IMR-90 (cell line): ENCODE measurements around the gene SERBP1. TPM values are rescaled to one million over a fixed set of nuclear protein-coding genes. Genes with fewer than 3 reads are reported as not detected.

Experiments
- ATAC-seq: fragments of 200-7000 bp; cut with Tn5 transposase; 2 replicates; pipeline ENCODE4 v1.9.1; 2020; ENCODE audit warnings: low read depth, mild to moderate bottlenecking, moderate library complexity
- BruUV-seq: library from RNA; stranded (reverse); fragments of 400-500 nt; replicated peaks from 2 replicates; lab custom pipeline; 2021; lab: Mats Ljungman, UMichigan
- CTCF ChIA-PET: fragments of 300-600 bp; formaldehyde crosslinking; extraction: SDS; loops from one replicate; lab custom pipeline; 2021; ENCODE audit warnings: antibody characterized with exemption; lab: Yijun Ruan, JAX
- POLR2A ChIA-PET: fragments of 300-600 bp; sonication (Branson Sonifier 250); formaldehyde crosslinking; loops from one replicate; lab custom pipeline; 2022; ENCODE audit warnings: antibody characterized with exemption; ENCODE audit not compliant: unreplicated experiment; lab: Charles Lee
- DNase-seq: peaks from one replicate; pipeline ENCODE4 v3.0.0; 2013
- H2AFZ ChIP-seq: replicated peaks from 2 replicates; pipeline ENCODE3; 2013; ENCODE audit warnings: low read length, mild to moderate bottlenecking; ENCODE audit not compliant: poor library complexity
- H2AK5ac ChIP-seq: 2 replicates; pipeline ENCODE4 v1.6.1; 2013; ENCODE audit warnings: low read depth, low read length, inconsistent platforms
- H2AK9ac ChIP-seq: replicated peaks from 2 replicates; pipeline ENCODE3; 2013; ENCODE audit warnings: mild to moderate bottlenecking, low read depth, low read length, moderate library complexity; ENCODE audit not compliant: poor library complexity
- H2BK120ac ChIP-seq: 2 replicates; pipeline ENCODE4 v1.6.1; 2013; ENCODE audit warnings: low read depth, low read length, inconsistent platforms
- H2BK15ac ChIP-seq: 3 replicates; pipeline ENCODE4 v1.6.1; 2013; ENCODE audit warnings: low read depth, low read length, inconsistent platforms
- H2BK20ac ChIP-seq: 2 replicates; pipeline ENCODE4 v1.6.1; 2013; ENCODE audit warnings: low read depth, mild to moderate bottlenecking, inconsistent platforms, low read length, moderate library complexity
- H2BK5ac ChIP-seq: 2 replicates; pipeline ENCODE4 v1.6.1; 2013; ENCODE audit warnings: mild to moderate bottlenecking, low read depth, low read length, inconsistent platforms; ENCODE audit not compliant: poor library complexity, severe bottlenecking
- H3K14ac ChIP-seq: replicated peaks from 2 replicates; pipeline ENCODE4 v1.6.1; 2013; ENCODE audit warnings: low read depth, low read length, inconsistent platforms
- H3K18ac ChIP-seq: 2 replicates; pipeline ENCODE4 v1.6.1; 2013; ENCODE audit warnings: low read depth, low read length, control low read depth
- H3K23ac ChIP-seq: 2 replicates; pipeline ENCODE4 v1.6.1; 2013; ENCODE audit warnings: low read depth, low read length, inconsistent platforms
- H3K27ac ChIP-seq: 2 replicates; pipeline ENCODE4 v1.5.1; 2013; ENCODE audit warnings: mild to moderate bottlenecking, control low read depth, low read length; ENCODE audit not compliant: insufficient read depth
- H3K27me3 ChIP-seq: 2 replicates; pipeline ENCODE4 v1.6.1; 2013; ENCODE audit warnings: low read length; ENCODE audit not compliant: control insufficient read depth, insufficient read depth
- H3K36me3 ChIP-seq: 2 replicates; pipeline ENCODE4 v1.6.1; 2013; ENCODE audit warnings: low read length, mixed read lengths; ENCODE audit not compliant: control insufficient read depth, insufficient read depth
- H3K4ac ChIP-seq: 2 replicates; pipeline ENCODE4 v1.6.1; 2013; ENCODE audit warnings: low read depth, low read length, inconsistent platforms
- H3K4me1 ChIP-seq: 2 replicates; pipeline ENCODE4 v1.6.1; 2013; ENCODE audit warnings: low read length, mixed read lengths; ENCODE audit not compliant: control insufficient read depth, insufficient read depth
- H3K4me2 ChIP-seq: 2 replicates; pipeline ENCODE4 v1.6.1; 2013; ENCODE audit warnings: low read depth, mild to moderate bottlenecking, control low read depth, low read length, moderate library complexity
- H3K4me3 ChIP-seq: 2 replicates; pipeline ENCODE4 v1.5.1; 2013; ENCODE audit warnings: low read depth, mild to moderate bottlenecking, control low read depth, low read length, moderate library complexity; ENCODE audit not compliant: insufficient read depth
- H3K56ac ChIP-seq: 2 replicates; pipeline ENCODE4 v1.6.1; 2013; ENCODE audit warnings: low read length, inconsistent platforms; ENCODE audit not compliant: insufficient read depth; ENCODE audit errors: extremely low read depth
- H3K79me1 ChIP-seq, 2 experiments: 2 replicates each; pipeline ENCODE4 v1.6.1; 2013; ENCODE audit warnings: low read length in 2 of 2, inconsistent platforms in 1 of 2, low read depth in 1 of 2
- H3K9ac ChIP-seq: 2 replicates; pipeline ENCODE4 v1.6.1; 2013; ENCODE audit warnings: low read depth, low read length, control low read depth
- H3K9me1 ChIP-seq: 2 replicates; pipeline ENCODE4 v1.6.1; 2013; ENCODE audit warnings: low read length, inconsistent platforms; ENCODE audit not compliant: insufficient read depth
- H3K9me3 ChIP-seq: 2 replicates; pipeline ENCODE4 v1.6.1; 2013; ENCODE audit warnings: low read length; ENCODE audit not compliant: control insufficient read depth, insufficient read depth
- H4K20me1 ChIP-seq: 2 replicates; pipeline ENCODE4 v1.6.1; 2013; ENCODE audit warnings: low read length, inconsistent platforms; ENCODE audit not compliant: insufficient read depth
- H4K5ac ChIP-seq: 2 replicates; pipeline ENCODE4 v1.6.1; 2013; ENCODE audit warnings: mild to moderate bottlenecking, low read depth, low read length, control low read depth
- H4K8ac ChIP-seq, 2 experiments: 2 replicates each; pipeline ENCODE4 v1.6.1; 2013; ENCODE audit warnings: low read depth in 2 of 2, low read length in 2 of 2, control low read depth in 1 of 2, inconsistent platforms in 1 of 2
- H4K91ac ChIP-seq: 2 replicates; pipeline ENCODE4 v1.6.1; 2013; ENCODE audit warnings: low read depth, low read length, inconsistent platforms; ENCODE audit not compliant: insufficient read depth
- CEBPB ChIP-seq: IDR thresholded peaks from 2 replicates; pipeline ENCODE4 v1.6.1; 2012; ENCODE audit warnings: low read depth, low read length, improper control_type of control experiment
- MXI1 ChIP-seq: IDR thresholded peaks from 2 replicates; pipeline ENCODE4 v1.6.1; 2012; ENCODE audit warnings: low read depth, mild to moderate bottlenecking, low read length, moderate library complexity, borderline replicate concordance
- RAD21 ChIP-seq: IDR thresholded peaks from 2 replicates; pipeline ENCODE4 v1.6.1; 2012; ENCODE audit warnings: low read length, improper control_type of control experiment
- SMC3 ChIP-seq: fragments of 150-350 bp; IDR thresholded peaks from 2 replicates; pipeline ENCODE4 v1.6.1; 2016; ENCODE audit warnings: low read depth, mild to moderate bottlenecking, antibody characterized with exemption, low read length, moderate library complexity
- WGBS, 2 experiments: methylation state at CpG; one replicate each; pipeline versions ENCODE4 v1.1.5 to v1.1.7; 2013; ENCODE audit warnings: missing lambda C conversion rate in 2 of 2; ENCODE audit not compliant: insufficient read length in 1 of 2; ENCODE audit errors: extremely low coverage in 2 of 2; 5-methylcytosine and 5-hydroxymethylcytosine counted together
- dilution Hi-C: fragments of 300-500 bp; cut with HindIII; formaldehyde crosslinking; loops from one replicate; pipeline ENCODE4 v1.14.3; 2018; ENCODE audit warnings: low sequenced_read_pairs; ENCODE audit not compliant: unreplicated experiment
- in situ Hi-C: fragments of 300-500 bp; cut with MboI; formaldehyde crosslinking; loops from 3 replicates; pipeline ENCODE4 v1.14.3; 2019; ENCODE audit warnings: low sequenced_read_pairs, inconsistent platforms, mixed read lengths
- intact Hi-C: fragments of 100-400 bp; cut with micrococcal nuclease; formaldehyde crosslinking; loops from 2 replicates; pipeline ENCODE4 v1.10.0; 2022
- polyA plus RNA-seq, 3 experiments: library from polyadenylated mRNA; depleted of rRNA; stranded (reverse); fragments of >200 nt; gene quantifications; 2 replicates each; pipeline ENCODE4 v1.2.3, GENCODE V29; 2012; ENCODE audit warnings: low replicate concordance in 1 of 3
- total RNA-seq: library from RNA; depleted of rRNA; stranded (reverse); fragments of >200 nt; gene quantifications from 2 replicates; pipeline ENCODE4 v1.2.3, GENCODE V29; 2012

SERBP1 gene
- total and polyA plus RNA-seq, 2 of the 4 experiments (the other 2 are of a cell fraction): 94.1 to 153 TPM

DNA sequence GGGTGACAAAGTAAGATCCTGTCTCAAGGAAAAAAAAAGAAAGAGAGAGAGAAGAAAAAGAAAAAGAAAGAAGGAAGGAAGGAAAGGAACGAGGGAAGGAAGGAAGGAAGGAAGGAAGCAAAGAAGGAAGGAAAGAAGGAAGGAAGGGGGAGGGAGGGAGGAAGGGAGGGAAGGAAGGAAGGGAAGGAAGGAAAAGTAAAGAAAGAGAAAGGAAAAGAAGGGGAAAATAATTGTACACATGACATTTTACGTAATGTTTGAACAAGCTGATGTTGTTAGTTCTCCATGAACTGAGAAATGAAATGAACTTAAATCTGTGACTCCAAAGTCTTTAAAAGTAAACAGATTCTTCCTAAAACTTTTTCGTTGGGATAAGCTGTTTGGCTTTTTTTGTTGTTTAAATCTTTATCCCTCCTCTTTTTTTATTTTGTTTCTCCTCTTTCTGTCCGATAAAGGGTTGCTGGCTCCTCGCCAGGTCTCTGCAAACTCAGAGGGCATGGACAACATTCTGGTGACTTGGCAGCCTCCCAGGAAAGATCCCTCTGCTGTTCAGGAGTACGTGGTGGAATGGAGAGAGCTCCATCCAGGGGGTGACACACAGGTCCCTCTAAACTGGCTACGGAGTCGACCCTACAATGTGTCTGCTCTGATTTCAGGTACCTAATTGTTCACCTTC is 62.7 kb downstream of the SERBP1 start:
- H3K27ac ChIP-seq: no peak overlapping the region
- H3K79me1 ChIP-seq: no peaks in the 10 kb centered on the region
- no peaks in the 10 kb centered on the region for H4K20me1 ChIP-seq
- no peaks in the 10 kb centered on the region for H3K27me3 ChIP-seq
- no peak overlapping the region for H2BK15ac ChIP-seq
- no peak overlapping the region for H3K4me2 ChIP-seq
- H3K36me3 ChIP-seq: no peaks in the 10 kb centered on the region
- WGBS, 2 experiments: no CpG with 5 or more reads among the region's 8 CpGs
- H4K5ac ChIP-seq: no peak overlapping the region
- no peak overlapping the region for H2BK120ac ChIP-seq
- TF ChIP-seq RAD21 (no peak), CEBPB (no peak), MXI1 (no peak), SMC3 (no peak)
- H3K9ac ChIP-seq: no peak overlapping the region
- no peak overlapping the region for H4K8ac ChIP-seq
- no peak overlapping the region for H4K91ac ChIP-seq
- ChIA-PET CTCF (interaction anchor here (0.9 kb wide), 1 partner anchor 17 kb away, joined by 3 read pairs; no protein-coding TSS in a partner anchor), POLR2A (interaction anchor here (0.7 kb wide), 1 partner anchor 10 kb away, joined by 6 read pairs; no protein-coding TSS in a partner anchor)
- H2AK5ac ChIP-seq: no peak overlapping the region
- no peaks in the 10 kb centered on the region; the same call in 1 of the 2 replicates for H3K4me1 ChIP-seq
- no peak overlapping the region for H2AFZ ChIP-seq
- no peak overlapping the region for H2BK20ac ChIP-seq
- no peak overlapping the region for H3K18ac ChIP-seq
- no peak overlapping the region for H2BK5ac ChIP-seq
- dilution Hi-C loops: no loop called here
- intact Hi-C loops: no loop called here
- H3K4me3 ChIP-seq: no peak overlapping the region
- no peak overlapping the region for H3K56ac ChIP-seq
- no peaks in the 10 kb centered on the region for H3K9me3 ChIP-seq
- H3K4ac ChIP-seq: no peak overlapping the region
- no TSS peak for BruUV-seq
- H3K14ac ChIP-seq: no peak overlapping the region
- no peaks in the 10 kb centered on the region for H3K9me1 ChIP-seq
- no peak overlapping the region for H3K23ac ChIP-seq
- in situ Hi-C loops: no loop called here
- no peak overlapping the region for H2AK9ac ChIP-seq
- DNase-seq (peak; percentile 14), ATAC-seq (no peak)
